Left lung (tissue), 10 donors: Measurements from ENCODE around the gene LGALS3BP. TPM values are rescaled to one million over a fixed set of nuclear protein-coding genes. Genes with fewer than 3 reads are reported as not detected.

ENCODE experiments used
- ATAC-seq: fragments of 200-7000 bp; cut with Tn5 transposase; one replicate; pipeline ENCODE4 v1.9.1; 2020; ENCODE audit warnings: moderate library complexity
- DNase-seq, 4 donors: peaks; one replicate each; pipeline ENCODE4 v3.0.0-alpha.2; 2013 to 2020
- H3K27ac ChIP-seq, 2 donors: fragments of 200-600 bp; sonication (generic) in 1 of 2; one replicate each; pipeline versions ENCODE4 v1.5.0 to v1.8.0; 2020 to 2021
- H3K27me3 ChIP-seq, 2 donors: fragments of 200-600 bp; sonication (generic) in 1 of 2; one replicate each; pipeline versions ENCODE4 v1.5.0 to v1.8.0; 2020 to 2021
- H3K36me3 ChIP-seq, 2 donors: fragments of 200-600 bp; sonication (generic) in 1 of 2; one replicate each; pipeline versions ENCODE4 v1.5.0 to v1.8.0; 2020 to 2021
- H3K4me1 ChIP-seq, 2 donors: fragments of 200-600 bp; one replicate each; pipeline ENCODE4 v1.8.0; 2021
- H3K4me3 ChIP-seq, 2 donors: fragments of 200-600 bp; sonication (generic) in 1 of 2; one replicate each; pipeline versions ENCODE4 v1.5.0 to v1.8.0; 2020 to 2021; ENCODE audit warnings: mild to moderate bottlenecking in 1 of 2
- H3K9me3 ChIP-seq, 2 donors: fragments of 200-600 bp; sonication (generic) in 1 of 2; one replicate each; pipeline versions ENCODE4 v1.5.0 to v1.8.0; 2020 to 2021
- CTCF ChIP-seq, 2 donors: fragments of 200-600 bp; sonication (generic) in 1 of 2; IDR thresholded peaks; one replicate each; pipeline versions ENCODE4 v1.5.0 to v1.8.0; 2021; ENCODE audit warnings: antibody characterized with exemption in 2 of 2
- intact Hi-C, 2 donors: fragments of 100-400 bp; cut with DNase I; formaldehyde crosslinking; loops; one replicate each; pipeline versions ENCODE4 v1.11.2 to v1.14.2; 2022
- polyA plus RNA-seq, 6 donors: library from polyadenylated mRNA; unstranded; fragments of 120-200 nt; gene quantifications; one replicate each; pipeline ENCODE4 v1.2.1, GENCODE V29; 2013; ENCODE audit not compliant: insufficient read length in 6 of 6
- total RNA-seq, 2 donors: library from RNA; stranded (reverse); fragmentation: NEBNext Ultra II Directional; extraction: Animal tissue kit (Norgen Biotek cat#: 25700); gene quantifications; one replicate each; pipeline ENCODE4 v1.2.1, GENCODE V29; 2021
- donor health status: DM: no; HTN: yes; CAD: no.
- donor health status: DM: no; HTN: no; CAD: no.

Gene LGALS3BP
- total and polyA plus RNA-seq, 8 donors: 155 to 688 (median 183) TPM

GRCh38 chr17:78924481-78925151, 55.1 kb downstream of the LGALS3BP start:
- H3K4me3 ChIP-seq: peak overlapping the region; percentile 72 to 74
- intact Hi-C loops: no loop called here
- DNase-seq (peak in 1 of 4 donors; percentile 82), ATAC-seq (no peak)
- peak overlapping the region; percentile 83 to 92 for H3K27ac ChIP-seq
- no peaks in the 10 kb centered on the region for H3K27me3 ChIP-seq
- H3K36me3 ChIP-seq: no peaks in the 10 kb centered on the region
- peaks cover 25 to 58% of the 10 kb centered on the region in 2 donors for H3K4me1 ChIP-seq
- TF ChIP-seq CTCF (IDR thresholded peaks at IDR 0.05): no peak
- H3K9me3 ChIP-seq: no peaks in the 10 kb centered on the region

- Histone ChIP-seq H3K36me3 (no peaks in the 10 kb centered on the region), H3K4me1 (peaks cover 29 to 65% of the 10 kb centered on the region in 2 donors), H3K9me3 (no peaks in the 10 kb centered on the region), H3K4me3 (peak overlapping the region; percentile 72 to 74), H3K27ac (peak overlapping the region; percentile 83 to 92), H3K27me3 (no peaks in the 10 kb centered on the region)
- ATAC-seq (peak; percentile 85), DNase-seq (peak in 3 of 4 donors; percentile 69 to 95 (median 92))
- TF ChIP-seq CTCF (IDR thresholded peaks at IDR 0.05): no peak
- intact Hi-C loops: no loop called here
Measured at GRCh38 chr17:78923660-78924453, 55.9 kb downstream of the LGALS3BP start.

DNA sequence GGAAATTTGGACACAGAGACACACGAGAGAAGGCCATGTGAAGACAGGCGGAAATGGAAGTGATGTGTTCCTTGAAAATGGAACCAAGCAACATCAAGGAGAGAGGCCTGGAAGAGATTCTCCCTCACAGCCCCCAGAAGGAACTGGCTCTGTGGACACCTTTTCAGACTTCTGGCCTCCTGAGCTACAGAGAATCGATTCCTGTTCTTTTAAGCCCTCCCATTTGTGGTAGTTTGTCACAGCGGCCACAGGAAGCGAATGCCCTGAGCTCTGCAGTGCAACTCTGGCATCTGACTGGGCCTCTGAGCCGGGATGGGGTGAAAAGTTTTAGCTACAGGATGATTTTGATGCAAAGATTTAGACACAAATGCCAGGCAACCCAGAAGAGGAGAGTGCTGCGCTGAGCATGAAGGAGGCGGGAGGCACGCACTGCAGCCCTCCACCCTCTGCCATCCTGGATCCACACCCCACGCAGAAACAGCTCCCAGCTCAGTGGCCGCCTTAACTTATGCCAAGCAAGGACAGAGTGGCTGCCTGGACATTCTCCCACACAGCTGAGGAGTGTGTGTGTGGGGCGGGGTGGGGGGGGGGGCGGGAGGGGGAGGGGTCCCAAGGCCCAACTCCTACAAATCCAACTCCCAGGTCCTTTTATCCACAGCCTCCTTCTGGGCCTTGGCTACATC, 56.8 kb downstream of the LGALS3BP start:
- intact Hi-C loops: no loop called here
- peak overlapping the region in 1 of 2 donors; percentile 74 for H3K4me3 ChIP-seq
- peak overlapping the region; percentile 83 to 92 for H3K27ac ChIP-seq
- no peaks in the 10 kb centered on the region for H3K36me3 ChIP-seq
- H3K9me3 ChIP-seq: no peaks in the 10 kb centered on the region
- ATAC-seq (no peak), DNase-seq (no peak)
- no peaks in the 10 kb centered on the region for H3K27me3 ChIP-seq
- no peak for TF ChIP-seq CTCF (IDR thresholded peaks at IDR 0.05)
- peaks cover 29 to 72% of the 10 kb centered on the region in 2 donors for H3K4me1 ChIP-seq

- Histone ChIP-seq H3K9me3 (no peaks in the 10 kb centered on the region), H3K4me3 (no peak overlapping the region), H3K36me3 (no peaks in the 10 kb centered on the region), H3K27me3 (no peaks in the 10 kb centered on the region), H3K27ac (peak overlapping the region in 1 of 2 donors; percentile 16), H3K4me1 (peaks cover 32 to 85% of the 10 kb centered on the region in 2 donors)
- intact Hi-C loops: no loop called here
- TF ChIP-seq CTCF (IDR thresholded peaks at IDR 0.05): no peak
- DNase-seq (peak in 1 of 4 donors; percentile 51), ATAC-seq (no peak)
Measured at GRCh38 chr17:78921437-78921971, 58.2 kb downstream of the LGALS3BP start.

Other genes with a start within 250 kb of the LGALS3BP start
- 10 to 100 TPM; 65.1 to 96.1 TPM for gene CYTH1, start 197.7 kb downstream of the LGALS3BP start, total RNA-seq
- 10 to 100 TPM; 36.6 to 44.7 (median 40.0) TPM for gene CYTH1, start 197.7 kb downstream of the LGALS3BP start, polyA plus RNA-seq
- gene USP36, start 139.1 kb downstream of the LGALS3BP start, total RNA-seq: 10 to 100 TPM; 29.2 to 44.2 TPM
- 10 to 100 TPM; 38.5 to 53.7 (median 46.6) TPM for gene USP36, start 139.1 kb downstream of the LGALS3BP start, polyA plus RNA-seq
- 1 to 10 TPM; 1.6 to 6.6 TPM for gene CEP295NL, start 76.7 kb downstream of the LGALS3BP start, total RNA-seq
- gene CEP295NL, start 76.7 kb downstream of the LGALS3BP start, polyA plus RNA-seq: 1 to 10 TPM in 1 of 6 donors, under 1 TPM in 5; 0.37 to 1.6 (median 0.58) TPM
- gene TIMP2, start 54.5 kb downstream of the LGALS3BP start, total RNA-seq: 100 to 1,000 TPM; 196 to 313 TPM
- 100 to 1,000 TPM; 158 to 196 (median 174) TPM for gene TIMP2, start 54.5 kb downstream of the LGALS3BP start, polyA plus RNA-seq
- gene CANT1, start 29.8 kb upstream of the LGALS3BP start, total RNA-seq: 10 to 100 TPM; 57.2 to 69.0 TPM
- gene CANT1, start 29.8 kb upstream of the LGALS3BP start, polyA plus RNA-seq: 10 to 100 TPM; 37.9 to 47.7 (median 40.0) TPM
- 10 to 100 TPM; 14.9 to 31.4 TPM for gene C1QTNF1, start 44.2 kb upstream of the LGALS3BP start, total RNA-seq
- 1 to 10 TPM; 1.4 to 2.4 (median 2.1) TPM for gene C1QTNF1, start 44.2 kb upstream of the LGALS3BP start, polyA plus RNA-seq
- 10 to 100 TPM; 46.9 to 50.2 TPM for gene ENGASE, start 94.9 kb upstream of the LGALS3BP start, total RNA-seq
- gene ENGASE, start 94.9 kb upstream of the LGALS3BP start, polyA plus RNA-seq: 10 to 100 TPM; 25.1 to 36.7 (median 33.4) TPM